Measurements from ENCODE around the gene ADCY3.

- TF ChIP-seq, protein P1, sequence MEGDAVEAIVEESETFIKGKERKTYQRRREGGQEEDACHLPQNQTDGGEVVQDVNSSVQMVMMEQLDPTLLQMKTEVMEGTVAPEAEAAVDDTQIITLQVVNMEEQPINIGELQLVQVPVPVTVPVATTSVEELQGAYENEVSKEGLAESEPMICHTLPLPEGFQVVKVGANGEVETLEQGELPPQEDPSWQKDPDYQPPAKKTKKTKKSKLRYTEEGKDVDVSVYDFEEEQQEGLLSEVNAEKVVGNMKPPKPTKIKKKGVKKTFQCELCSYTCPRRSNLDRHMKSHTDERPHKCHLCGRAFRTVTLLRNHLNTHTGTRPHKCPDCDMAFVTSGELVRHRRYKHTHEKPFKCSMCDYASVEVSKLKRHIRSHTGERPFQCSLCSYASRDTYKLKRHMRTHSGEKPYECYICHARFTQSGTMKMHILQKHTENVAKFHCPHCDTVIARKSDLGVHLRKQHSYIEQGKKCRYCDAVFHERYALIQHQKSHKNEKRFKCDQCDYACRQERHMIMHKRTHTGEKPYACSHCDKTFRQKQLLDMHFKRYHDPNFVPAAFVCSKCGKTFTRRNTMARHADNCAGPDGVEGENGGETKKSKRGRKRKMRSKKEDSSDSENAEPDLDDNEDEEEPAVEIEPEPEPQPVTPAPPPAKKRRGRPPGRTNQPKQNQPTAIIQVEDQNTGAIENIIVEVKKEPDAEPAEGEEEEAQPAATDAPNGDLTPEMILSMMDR (IDR thresholded peaks at IDR 0.05), result no peak
- no peak for TF ChIP-seq EP300 (IDR thresholded peaks at IDR 0.05)
Observed at GRCh38 chr2:24836706-24837105, 83.3 kb downstream of the ADCY3 start.
